ENCODE measurements around the gene CSTPP1.

Gene CSTPP1

DNA sequence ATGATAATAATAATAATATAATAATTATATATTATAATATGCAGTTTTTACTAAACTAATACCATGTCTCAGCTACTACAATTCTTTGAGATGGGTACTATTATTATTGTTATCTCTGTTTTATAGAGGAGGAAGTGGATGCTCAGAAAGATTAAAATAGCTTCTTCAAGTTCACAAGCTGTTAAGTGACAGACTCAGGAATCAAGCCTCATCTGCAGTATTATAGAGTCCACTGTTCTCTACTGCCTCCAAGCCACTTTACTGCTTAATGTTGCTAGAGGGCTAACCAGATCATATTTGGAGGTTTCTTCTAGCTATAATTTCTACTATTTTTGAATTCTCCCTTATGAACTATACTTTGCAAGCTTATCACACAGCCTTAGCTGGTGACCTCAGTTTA, 62.7 kb downstream of the CSTPP1 start:
- DNase-seq: no peak

DNA sequence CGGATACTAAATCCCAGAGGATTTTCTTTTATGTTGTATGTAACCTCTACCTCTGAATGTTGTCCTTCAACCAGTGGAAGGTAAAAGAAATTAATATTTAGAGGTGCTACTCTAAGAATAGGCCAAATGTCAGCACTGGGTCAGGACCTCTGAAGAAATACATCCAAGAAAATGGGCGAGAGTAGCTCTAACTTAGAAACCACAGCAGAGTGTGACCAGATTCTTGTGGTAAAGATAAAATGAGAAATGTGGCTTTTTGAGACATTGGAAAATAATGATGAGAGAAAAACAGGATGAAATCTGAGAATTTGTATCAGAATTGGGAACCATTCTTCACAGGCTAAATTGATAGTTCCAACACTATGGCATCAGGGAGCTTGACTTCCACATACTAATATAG, 63.5 kb downstream of the CSTPP1 start:
- DNase-seq: no peak

DNA sequence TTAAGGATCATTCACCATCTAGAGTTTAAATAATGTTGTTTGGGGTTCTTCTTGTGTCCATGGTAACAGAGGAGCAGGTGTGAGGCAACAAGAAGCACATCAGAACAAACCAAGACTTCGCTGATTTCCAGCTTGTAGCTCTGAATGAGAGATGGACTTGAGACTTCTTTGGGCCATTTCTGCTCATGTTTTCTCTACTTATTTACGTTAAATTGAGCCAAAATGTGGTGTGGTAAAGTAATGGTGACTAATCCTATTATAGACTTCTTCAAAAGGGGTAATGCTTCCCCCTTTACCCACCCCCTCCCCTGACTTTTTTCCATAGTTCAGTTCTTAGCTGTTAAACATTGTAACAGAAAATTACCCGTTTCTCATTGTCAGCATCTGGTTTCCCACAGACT, 65.2 kb downstream of the CSTPP1 start:
- DNase-seq: peak; percentile 50 to 83 (median 57)

DNA sequence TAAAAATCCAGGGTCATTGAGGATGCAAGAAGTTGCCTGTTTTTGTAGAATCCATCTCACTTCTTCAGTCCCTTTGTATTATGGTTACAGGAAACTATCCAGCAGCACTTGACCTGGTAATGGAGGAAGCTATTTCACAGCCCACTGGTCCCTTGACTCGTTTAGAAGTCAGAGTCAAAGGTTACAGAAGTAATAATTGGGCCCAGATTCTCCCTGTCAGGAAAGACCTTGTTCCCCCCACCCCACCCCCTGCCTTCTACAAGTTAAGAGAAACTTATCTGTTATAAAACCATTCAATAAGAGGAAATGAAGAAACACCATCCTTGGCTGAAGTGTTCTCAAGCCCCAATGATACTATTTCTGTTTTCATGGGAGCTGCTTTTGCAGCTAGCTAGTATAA, 65.8 kb downstream of the CSTPP1 start:
- DNase-seq: no peak

DNA sequence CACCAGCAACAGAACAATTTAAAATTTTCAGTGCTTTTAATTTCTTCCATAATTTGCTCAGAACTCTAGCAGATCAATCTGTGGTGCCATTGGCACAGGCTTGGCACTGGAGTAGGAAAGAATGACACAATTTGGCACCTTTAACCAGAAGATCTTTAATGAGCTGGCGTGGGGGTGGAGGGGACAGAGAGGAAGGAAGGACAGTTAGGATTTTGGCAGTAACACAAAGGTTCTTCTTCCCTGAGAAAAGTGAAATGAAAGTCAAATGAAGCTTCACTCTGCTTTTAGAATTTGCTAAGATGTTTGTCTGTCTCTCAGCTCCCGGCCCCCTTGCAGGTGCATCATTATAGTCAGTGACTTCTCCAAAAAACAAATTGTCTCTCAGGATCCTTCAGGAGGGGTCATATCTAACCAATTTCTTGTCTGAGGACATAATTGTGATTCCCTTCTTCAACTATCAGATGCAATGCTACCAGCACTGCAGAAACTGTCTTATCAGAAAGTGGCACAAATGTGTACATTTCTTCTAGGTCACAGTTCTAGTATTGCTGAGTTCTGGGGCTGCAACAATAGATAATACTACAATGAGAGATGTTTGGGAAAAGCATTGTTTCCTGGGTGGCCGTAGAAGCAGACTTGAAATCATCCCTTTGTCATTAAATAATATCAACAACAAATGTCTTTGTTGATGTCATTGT, 66.8 kb downstream of the CSTPP1 start:
- DNase-seq: no peak

DNA sequence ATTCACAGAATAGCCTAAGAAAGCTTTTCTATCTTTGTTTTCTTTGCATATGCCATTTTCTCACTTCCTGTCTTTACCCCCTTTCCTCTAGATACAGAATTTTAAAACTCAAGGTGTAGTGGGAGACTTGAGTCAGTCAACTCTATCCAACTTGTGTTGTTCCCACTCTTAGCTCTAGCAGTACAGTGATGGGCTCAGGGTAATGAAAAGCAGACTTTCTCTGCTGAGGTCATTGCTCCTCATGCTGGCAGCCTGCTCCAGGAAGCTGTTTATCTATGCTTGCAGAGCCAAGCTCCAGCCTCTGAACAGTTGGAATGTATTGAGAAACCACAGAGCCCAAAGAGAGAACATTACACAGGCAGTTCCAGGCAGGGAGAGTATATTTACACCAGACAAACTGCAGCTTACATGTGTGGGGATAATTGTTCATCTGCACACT, 68.1 kb downstream of the CSTPP1 start:
- DNase-seq: peak in 1 of 3 experiments; percentile 28

DNA sequence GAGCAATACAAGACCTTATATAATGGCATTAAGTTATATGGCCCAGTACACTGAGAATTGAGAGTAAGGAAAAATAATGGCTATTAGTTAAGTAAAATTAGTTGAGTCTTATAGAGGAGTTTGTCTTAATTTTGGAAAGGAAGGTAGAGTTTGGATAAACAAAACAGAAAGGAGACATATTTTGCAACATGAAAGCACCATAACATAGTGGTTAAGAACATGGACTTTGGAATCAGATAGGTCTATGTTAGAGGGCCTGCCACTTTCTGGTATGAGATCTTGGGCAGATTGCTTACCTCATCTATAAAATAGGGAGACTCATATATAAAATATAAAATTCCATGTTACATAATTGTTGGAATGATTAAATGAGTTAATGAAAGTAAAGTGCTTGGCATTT, 68.9 kb downstream of the CSTPP1 start:
- DNase-seq: no peak

DNA sequence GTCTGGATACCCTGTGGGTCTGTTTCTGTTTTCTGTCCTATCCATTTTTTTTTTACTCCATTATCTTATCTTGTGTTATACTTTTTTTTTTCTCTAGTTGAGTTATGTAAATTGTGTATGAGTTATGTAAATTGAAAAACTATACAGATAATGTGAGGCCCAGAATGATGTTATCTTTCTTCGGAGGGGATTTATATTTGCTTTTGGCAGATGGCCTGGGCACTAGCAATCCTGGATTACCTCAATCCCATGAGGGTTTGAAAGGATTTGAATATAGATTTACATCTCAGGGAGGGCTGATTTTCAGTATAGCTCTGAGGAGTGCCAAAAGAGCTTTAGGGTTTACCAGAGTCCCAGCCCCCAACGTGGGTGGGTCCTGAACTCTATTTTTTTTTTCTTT, 71.0 kb downstream of the CSTPP1 start:
- no peak for DNase-seq

DNA sequence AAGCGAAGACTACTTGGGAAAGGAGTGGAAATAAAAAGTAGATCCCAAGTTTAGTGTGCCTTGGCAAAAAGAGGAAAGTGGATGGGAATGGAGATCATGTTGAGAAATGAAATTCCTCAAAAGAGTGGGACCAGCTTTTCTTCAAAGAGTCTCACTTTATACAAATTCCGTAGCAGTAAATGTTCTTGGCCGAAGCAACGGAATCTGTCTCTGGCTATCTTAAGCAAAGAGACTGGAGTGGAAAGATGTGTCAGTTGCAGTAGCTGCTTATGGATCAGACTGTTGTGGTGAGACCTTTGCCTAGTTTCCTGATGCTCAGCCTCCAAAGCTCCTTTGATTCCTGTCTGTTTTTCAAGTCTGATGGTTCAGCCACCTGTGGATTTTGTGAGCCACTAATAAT, 73.6 kb downstream of the CSTPP1 start:
- no peak for DNase-seq

DNA sequence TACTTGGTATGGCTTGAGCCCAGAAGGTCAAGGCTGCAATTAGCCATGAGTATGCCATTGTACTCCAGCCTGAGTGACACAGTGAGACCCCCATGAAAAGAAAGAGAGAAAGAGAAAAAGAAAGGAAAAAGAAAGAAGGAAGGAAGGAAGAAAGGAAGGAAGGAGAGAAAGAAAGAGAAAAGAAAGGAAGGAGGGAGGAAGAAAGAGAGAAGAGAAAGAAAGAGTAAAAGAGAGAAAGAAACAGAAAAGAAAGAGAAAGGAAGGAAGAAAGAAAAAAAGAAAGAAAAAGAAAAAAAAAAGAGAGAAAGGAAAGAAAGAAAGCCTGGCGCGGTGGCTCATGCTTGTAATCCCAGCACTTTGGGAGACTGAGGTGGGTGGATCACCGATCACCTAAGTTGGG, 77.5 kb downstream of the CSTPP1 start:
- DNase-seq: no peak

DNA sequence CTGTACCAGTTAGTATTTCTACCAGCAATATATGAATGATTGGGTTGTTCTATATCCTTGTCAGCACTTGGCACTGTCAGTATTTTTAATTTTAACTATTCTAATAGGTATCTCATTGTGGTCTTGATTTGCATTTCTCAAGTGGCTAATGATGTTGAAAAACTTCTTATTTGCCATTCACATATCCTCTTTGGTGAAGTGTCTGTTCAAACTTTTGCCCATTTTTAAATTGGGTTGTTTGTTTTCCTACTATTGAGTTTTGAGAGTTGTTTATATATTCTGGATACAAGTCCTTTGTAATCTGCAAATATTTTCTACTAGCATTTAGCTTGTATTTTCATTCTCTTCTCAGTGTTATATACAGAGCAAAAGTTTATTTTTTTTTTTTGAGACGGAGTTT, 82.1 kb downstream of the CSTPP1 start:
- no peak for DNase-seq

DNA sequence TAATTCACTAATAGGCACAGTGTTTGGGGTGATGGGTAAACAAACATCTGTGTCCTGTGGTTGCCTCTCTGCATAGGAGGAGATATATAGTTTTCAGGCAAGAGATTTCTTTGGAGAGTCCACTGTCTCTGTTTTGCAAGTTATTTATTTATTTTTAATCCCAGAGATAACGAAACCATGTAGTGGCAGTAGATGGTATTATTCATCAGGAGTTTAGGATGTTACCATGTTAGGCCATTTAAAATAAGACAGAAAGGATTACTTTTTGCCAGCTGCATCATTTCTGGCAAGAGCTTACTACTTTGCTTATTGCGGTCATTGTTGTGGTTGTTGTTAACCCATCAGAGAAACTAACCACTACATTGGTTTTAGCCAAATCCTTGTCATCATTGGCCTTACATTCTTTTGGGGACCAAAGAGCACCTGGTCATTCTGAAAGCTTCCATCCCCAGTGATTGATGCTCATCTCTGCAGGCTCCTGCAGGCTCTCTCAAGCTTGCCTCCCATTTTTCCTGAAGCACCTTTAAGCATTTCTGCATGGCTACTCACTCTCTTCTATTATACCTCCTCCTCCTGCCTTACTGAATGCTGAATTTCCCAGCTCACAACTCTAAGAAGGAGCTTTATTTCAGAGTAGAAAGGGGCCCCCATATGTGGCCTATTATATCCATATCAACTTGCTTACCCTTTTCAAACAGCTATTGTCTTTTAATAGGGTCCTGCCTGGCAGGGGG, 84.4 kb downstream of the CSTPP1 start:
- peak; percentile 23 to 74 (median 28) for DNase-seq

DNA sequence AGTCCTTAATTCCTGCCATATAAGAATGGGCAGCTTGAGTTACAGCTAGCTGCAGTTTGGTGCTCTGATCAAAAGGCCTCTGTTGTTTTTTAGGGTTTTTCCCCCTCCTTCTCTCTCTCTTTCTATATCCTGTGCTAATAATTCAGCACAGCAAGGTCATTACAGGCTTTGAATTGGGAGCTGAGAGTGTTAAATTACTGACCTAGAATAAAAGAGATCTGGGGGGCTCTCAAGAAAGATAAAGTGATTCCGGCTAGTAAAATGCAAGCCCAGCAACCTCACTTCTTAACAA, 84.9 kb downstream of the CSTPP1 start:
- DNase-seq: no peak

DNA sequence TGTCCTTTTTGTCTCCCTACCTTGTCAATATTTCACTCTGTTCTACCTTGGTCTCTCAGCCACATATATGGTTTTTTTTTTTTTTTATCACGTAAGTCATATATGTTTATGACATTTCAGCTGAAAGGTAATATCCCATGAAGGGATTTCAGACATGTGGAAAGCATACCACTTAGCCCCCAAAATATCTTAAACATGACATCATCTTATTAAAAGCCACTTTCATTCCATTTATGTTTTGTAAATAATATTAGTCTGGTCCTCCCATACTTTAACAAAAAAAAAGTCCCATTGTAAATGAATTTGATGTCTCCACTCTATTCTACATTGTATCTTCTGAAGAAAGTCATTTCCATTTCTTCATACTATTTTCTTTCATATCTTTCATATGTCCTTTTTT, 85.4 kb downstream of the CSTPP1 start:
- no peak for DNase-seq

DNA sequence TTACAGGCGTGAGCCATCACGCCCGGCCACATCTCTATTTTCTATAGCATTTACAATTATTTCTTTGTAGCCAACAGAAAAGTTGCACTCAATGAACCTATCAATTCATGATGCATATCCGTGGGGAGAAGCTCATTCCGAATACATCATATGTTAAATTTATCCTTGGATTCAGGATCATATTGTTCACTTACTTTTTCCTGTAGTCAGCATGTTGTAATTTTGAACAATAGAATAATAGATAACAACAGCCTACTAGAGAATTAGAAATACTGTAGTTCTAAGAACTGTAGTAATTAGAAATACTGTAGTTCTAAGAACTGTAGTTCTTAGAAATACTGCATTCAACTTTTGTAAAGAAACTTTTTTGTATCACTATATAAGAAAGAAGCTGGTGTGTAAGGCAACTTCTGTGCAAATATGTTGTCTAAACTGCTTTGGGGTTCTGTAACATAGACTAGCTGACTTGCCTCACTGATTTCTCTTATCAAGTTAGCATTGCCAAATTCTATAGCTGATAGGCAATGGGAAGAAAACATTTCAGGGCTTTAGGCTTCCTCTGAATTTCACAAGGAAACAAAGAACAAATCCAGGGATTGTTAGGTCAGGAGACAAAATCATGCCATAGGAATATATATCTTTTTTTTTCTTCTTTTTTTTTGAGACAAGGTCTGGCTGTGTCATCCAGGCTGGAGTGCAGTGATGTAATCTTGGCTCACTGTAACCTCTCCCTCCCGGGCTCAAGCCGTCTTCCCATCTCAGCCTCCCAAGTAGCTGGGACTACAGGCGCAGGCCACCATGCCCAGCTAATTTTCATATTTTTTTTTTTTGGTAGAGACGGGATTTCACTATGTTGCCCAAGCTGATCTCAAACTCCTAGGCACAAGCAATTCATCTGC, 91.9 kb downstream of the CSTPP1 start:
- DNase-seq: no peak

DNA sequence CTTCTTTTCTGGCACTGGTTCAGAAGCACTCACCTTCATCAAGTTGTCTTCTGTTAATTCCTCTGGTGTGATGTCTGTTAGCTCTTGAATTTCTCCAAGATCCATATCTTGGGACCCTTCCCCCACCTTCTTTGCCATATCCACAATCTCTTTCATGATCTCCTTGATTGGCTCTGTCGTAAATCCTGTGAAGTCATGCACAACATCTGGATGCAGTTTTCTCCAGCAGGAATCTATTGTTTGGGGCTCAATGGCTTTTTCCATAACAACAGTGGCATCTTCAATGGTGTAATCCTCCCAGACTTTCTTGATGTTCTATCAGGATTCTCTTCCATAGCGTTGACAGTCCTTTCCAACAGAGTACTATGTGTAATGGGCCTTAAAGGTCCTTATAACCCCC, 96.9 kb downstream of the CSTPP1 start:
- no peak for DNase-seq

DNA sequence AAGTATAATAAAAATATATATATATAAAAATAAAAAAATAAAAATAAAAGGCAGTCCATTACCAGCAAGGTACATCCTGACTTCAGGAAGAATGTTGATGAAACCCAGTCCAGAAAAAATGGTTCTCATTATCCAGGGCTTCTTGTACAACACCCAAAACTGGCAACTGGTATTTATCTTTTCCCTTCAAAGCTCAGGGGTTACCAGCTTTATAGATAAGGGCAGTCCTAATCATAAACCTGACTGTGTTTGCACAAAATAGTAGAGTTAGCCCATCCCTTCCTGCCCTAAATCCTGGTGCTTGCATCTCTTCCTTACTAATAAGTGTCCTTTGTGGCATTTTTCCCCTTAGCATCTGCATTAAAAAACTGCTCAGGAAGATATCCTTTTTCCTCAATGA, 97.5 kb downstream of the CSTPP1 start:
- no peak for DNase-seq

DNA sequence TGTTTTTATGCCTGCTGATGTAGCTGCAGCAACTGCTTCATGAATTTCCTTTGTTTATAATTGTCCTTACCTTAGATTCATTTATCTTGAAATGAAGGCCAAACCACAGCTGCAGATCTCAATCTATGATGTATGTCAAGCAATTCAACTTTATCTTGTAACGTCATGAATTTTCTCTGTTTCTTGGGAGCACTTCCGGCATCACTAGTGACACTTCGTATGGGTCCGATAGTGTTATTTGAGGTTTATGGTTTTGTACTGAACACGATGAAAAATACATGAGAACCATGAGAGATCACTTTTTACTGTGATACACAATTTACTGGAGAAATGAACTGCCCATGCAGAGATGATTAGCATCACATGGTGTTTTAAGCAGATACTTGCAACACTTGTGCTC, 98.5 kb downstream of the CSTPP1 start:
- DNase-seq: no peak

DNA sequence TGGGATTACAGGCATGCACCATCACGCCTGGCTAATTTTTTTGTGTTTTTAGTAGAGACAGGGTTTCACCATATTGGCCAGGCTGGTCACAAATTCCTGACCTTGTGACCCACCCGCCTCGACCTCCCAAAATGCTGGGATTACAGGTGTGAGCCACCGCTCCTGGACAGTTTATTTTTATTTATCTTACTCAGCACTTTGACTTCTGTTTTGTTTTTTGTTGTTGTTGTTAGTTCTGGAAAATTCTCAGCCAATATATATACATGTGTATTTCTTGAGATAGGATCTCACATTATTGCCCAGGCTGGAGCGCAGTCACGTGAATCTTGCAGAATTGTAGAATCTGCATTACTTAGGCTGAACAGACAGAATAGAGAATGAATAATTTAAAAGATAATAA, 107.6 kb downstream of the CSTPP1 start:
- no peak for DNase-seq

DNA sequence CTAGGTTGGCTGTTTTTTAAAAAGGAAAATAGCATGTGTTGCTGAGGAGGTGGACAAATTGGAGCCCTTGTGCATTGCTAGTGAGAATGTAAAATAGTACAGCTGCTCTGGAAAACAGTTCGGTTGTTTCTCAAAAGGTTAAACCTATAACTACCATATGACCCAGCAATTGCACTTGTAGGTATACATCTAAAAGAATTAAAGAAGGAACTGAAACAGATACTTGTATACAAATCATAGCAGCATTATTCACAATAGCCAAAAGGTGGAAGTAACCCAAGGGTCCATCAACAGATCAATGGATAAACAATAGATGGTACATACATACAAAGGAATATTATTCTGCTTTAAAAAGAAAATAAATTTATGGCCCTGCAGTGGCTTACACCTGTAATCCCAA, 111.4 kb downstream of the CSTPP1 start:
- DNase-seq: no peak

DNA sequence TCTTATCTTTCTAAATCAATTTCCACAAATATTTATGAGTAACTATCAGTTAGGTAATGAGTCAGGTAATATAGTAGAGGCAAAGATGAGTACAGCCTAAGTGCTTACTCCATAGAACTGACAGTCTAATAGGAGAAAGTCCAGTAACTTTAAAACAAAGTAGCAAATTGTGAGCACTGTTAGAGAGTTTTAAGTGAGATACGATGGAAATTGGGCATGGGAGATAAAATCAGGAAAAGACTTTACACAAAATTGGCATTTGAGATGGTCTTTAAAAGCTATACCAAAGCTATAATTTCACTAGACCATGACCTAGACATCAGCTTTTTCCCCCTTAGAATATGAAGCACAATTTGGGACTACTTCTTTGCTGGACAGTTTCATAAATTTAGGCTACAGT, 113.7 kb downstream of the CSTPP1 start:
- no peak for DNase-seq

DNA sequence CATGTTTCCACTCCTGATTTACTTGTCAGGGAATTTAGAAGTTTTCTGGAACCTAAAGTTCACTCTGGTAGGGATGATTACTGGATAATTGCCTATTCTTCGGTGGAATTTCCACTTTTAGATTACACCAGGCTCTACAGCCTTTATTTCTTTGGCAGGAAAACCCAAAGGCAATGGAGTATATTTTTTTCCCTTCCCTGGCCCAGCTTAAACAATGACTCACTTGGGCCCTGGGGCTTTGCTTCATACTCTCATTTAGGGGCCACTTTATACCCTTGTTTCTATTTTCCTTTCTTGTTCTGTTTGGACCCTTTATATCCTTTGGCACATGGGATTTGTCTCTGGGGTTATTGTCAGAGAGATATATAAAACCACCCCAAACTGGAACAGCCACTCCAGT, 114.7 kb downstream of the CSTPP1 start:
- DNase-seq: no peak

DNA sequence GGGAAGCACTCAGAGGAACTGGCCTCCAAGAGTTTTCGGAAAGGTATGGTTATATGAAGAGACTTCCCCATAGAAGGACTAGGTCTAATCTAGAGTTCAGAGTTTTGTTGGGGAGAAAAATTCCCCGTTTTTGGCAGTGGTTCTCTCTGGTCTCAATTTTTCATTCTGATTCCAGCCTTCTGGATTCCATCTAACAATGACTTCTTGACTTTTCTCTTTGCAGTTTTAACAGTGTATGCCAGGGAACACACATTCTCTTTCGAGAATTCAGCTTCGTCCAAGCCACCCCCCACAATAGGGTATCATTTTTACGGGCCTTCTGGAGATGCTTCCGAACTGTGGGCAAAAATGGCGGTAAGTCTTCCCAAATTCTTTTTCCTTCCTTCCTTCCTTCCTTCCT, 115.6 kb downstream of the CSTPP1 start:
- no peak for DNase-seq

DNA sequence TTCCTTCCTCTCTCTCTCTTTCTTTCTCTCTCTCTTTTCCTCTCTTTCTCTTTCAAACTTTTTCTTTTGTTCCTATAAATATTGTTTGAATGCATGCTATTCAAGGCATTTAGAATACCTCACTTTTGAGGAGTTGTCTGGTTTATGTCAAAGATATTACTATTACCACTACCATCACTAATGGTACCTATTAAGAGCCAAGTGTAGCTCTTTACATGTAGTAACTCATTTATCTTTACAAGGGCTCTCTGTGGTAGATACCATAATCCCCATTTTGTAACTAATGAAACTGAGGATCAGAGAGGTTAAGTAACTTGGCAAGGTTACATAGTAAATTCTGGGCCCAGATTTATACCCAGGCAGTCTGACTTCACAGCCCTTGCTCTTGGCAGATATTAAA, 116.0 kb downstream of the CSTPP1 start:
- DNase-seq: no peak

All from NCI-H1417 (cell line).